Spleen (tissue), 11 donors: Measurements from ENCODE around the gene TJP1. TPM values are rescaled to one million over a fixed set of nuclear protein-coding genes. Genes with fewer than 3 reads are reported as not detected.

Experiments
- DNase-seq: peaks from one replicate; pipeline ENCODE4 v3.0.0-alpha.2; 2020
- H3K27ac ChIP-seq, 8 donors: fragments of 200-600 bp; sonication (generic) in 7 of 8; 1 replicate in 4 of 8; 2 replicates in 4 of 8; pipeline versions ENCODE4 v1.5.0 to v1.8.0; 2016 to 2021; ENCODE audit warnings: inconsistent platforms in 4 of 8, mild to moderate bottlenecking in 4 of 8, moderate library complexity in 1 of 8
- H3K27me3 ChIP-seq, 7 donors: fragments of 200-600 bp; sonication (generic) in 6 of 7; replicated peaks in 1 of 7; 1 replicate in 4 of 7; 2 replicates in 3 of 7; pipeline versions ENCODE4 v1.5.0 to v1.8.0; 2016 to 2021; ENCODE audit warnings: inconsistent platforms in 3 of 7, mild to moderate bottlenecking in 1 of 7
- H3K36me3 ChIP-seq, 6 donors: fragments of 200-600 bp; sonication (generic) in 5 of 6; 1 replicate in 4 of 6; 2 replicates in 2 of 6; pipeline versions ENCODE4 v1.5.0 to v1.8.0; 2016 to 2021; ENCODE audit warnings: inconsistent platforms in 2 of 6
- H3K4me1 ChIP-seq, 6 donors: fragments of 200-600 bp; sonication (generic) in 5 of 6; 1 replicate in 3 of 6; 2 replicates in 3 of 6; pipeline versions ENCODE4 v1.5.0 to v1.8.0; 2016 to 2021; ENCODE audit warnings: inconsistent platforms in 3 of 6
- H3K4me3 ChIP-seq, 8 donors: fragments of 200-600 bp; sonication (generic) in 7 of 8; 1 replicate in 4 of 8; 2 replicates in 4 of 8; pipeline versions ENCODE4 v1.5.0 to v1.8.0; 2016 to 2021; ENCODE audit warnings: inconsistent platforms in 4 of 8, mild to moderate bottlenecking in 4 of 8, moderate library complexity in 2 of 8
- H3K9me3 ChIP-seq, 8 donors: fragments of 200-600 bp; sonication (generic) in 7 of 8; 1 replicate in 4 of 8; 2 replicates in 4 of 8; pipeline versions ENCODE4 v1.5.0 to v1.8.0; 2016 to 2021; ENCODE audit warnings: inconsistent platforms in 4 of 8
- POLR2A ChIP-seq, 3 donors: fragments of 450-650 bp; IDR thresholded peaks; one replicate each; pipeline ENCODE4 v1.5.1; 2017; ENCODE audit warnings: antibody characterized with exemption in 3 of 3, mild to moderate bottlenecking in 1 of 3
- POLR2AphosphoS5 ChIP-seq, 3 donors: sonication (generic); formaldehyde crosslinking; IDR thresholded peaks; one replicate each; pipeline ENCODE4 v1.5.1; 2017; ENCODE audit warnings: antibody characterized with exemption in 3 of 3
- WGBS, 5 donors: extraction: QIAGEN DNeasy Blood & Tissue Kit in 3 of 5; methylation state at CpG; one replicate each; pipeline versions ENCODE4 v1.1.5 to v1.1.7; 2013 to 2018; 5-methylcytosine and 5-hydroxymethylcytosine counted together
- intact Hi-C: fragments of 100-400 bp; cut with DNase I; formaldehyde crosslinking; loops from one replicate; pipeline ENCODE4 v1.15.0; 2023; ENCODE audit warnings: low total_unique reads
- polyA plus RNA-seq, 3 donors: library from polyadenylated mRNA; stranded (reverse); fragments of 200-250 nt; gene quantifications; one replicate each; pipeline ENCODE4 v1.2.1, GENCODE V29; 2013
- total RNA-seq, 7 donors: library from RNA; depleted of rRNA in 3 of 7; stranded (reverse); fragments of >200 nt in 3 of 7; fragmentation: NEBNext Ultra II Directional in 4 of 7; extraction: Animal tissue kit (Norgen Biotek cat#: 25700) in 4 of 7; gene quantifications; one replicate each; pipeline versions ENCODE4 v1.1.0 to v1.2.1, GENCODE V29; 2016 to 2021
- TF ChIP-seq, protein P1 (sequence below), 11 experiments: fragments of 200-600 bp in 7 of 11; fragments of 450-650 bp in 4 of 11; sonication (generic) in 4 of 11; IDR thresholded peaks in 8 of 11; conservative IDR thresholded peaks in 3 of 11; 1 replicate in 7 of 11; 2 replicates in 4 of 11; pipeline versions ENCODE4 v1.4.0 to v1.8.0; 2016 to 2021; ENCODE audit warnings: antibody characterized with exemption in 11 of 11, inconsistent platforms in 4 of 11, mild to moderate bottlenecking in 1 of 11
- donor health status: healthy with polysubstance abuse.
- donor health status: DM: no; HTN: no; CAD: no; lungs with moderate emphysema.
- donor health status: DM: no; HTN: no; CAD: no.
- donor health status: Bipolar disorder and iron deficiency.
- donor health status: healthy.
- donor health status: DM: no; HTN: no; CAD: no.
- donor health status: DM: yes; HTN: yes; CAD: no.

Gene TJP1
- total and polyA plus RNA-seq, 10 donors: 2.9 to 71.8 (median 49.7) TPM

- Histone ChIP-seq H3K36me3 (peaks cover 0 to 23% (median 0%) of the 10 kb centered on the region in 6 donors), H3K9me3 (no peaks in the 10 kb centered on the region), H3K27ac (no peak overlapping the region), H3K4me3 (no peak overlapping the region), H3K27me3 (peaks cover 0 to 6% (median 0%) of the 10 kb centered on the region in 7 donors), H3K4me1 (no peaks in the 10 kb centered on the region)
- no peak for DNase-seq
- WGBS, 5 donors: 78 to 90% (median 81%) methylated on average over 4 of the region's 4 CpGs
- TF ChIP-seq POLR2A (IDR thresholded peaks at IDR 0.05) (no peak), POLR2AphosphoS5 (IDR thresholded peaks at IDR 0.05) (no peak)
- TF ChIP-seq, protein P1, sequence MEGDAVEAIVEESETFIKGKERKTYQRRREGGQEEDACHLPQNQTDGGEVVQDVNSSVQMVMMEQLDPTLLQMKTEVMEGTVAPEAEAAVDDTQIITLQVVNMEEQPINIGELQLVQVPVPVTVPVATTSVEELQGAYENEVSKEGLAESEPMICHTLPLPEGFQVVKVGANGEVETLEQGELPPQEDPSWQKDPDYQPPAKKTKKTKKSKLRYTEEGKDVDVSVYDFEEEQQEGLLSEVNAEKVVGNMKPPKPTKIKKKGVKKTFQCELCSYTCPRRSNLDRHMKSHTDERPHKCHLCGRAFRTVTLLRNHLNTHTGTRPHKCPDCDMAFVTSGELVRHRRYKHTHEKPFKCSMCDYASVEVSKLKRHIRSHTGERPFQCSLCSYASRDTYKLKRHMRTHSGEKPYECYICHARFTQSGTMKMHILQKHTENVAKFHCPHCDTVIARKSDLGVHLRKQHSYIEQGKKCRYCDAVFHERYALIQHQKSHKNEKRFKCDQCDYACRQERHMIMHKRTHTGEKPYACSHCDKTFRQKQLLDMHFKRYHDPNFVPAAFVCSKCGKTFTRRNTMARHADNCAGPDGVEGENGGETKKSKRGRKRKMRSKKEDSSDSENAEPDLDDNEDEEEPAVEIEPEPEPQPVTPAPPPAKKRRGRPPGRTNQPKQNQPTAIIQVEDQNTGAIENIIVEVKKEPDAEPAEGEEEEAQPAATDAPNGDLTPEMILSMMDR (IDR thresholded peaks at IDR 0.05 in 8 of 11, conservative IDR thresholded peaks at IDR 0.05 in 3 of 11): no peak
- intact Hi-C loops: no loop called here
Observed at GRCh38 chr15:29773000-29773399, 49.3 kb downstream of the TJP1 start.

DNA sequence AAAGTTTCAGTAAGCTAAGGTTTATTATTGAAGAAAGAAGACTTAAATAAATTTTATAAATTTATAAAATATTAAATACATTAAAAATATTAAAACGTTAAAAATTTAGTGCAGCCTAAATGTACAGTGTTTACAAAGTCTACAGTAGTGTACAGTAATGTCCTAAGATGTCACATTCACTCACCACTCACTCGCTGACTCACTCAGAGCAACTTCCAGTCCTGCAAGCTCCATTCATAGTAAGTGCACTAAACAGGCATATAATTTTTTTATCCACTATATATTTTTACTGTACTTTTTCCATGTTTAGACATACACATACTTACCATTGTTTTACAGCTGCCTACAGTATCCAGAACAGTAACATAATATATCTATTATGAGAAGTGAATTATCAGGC lies 51.5 kb downstream of the TJP1 start:
- Histone ChIP-seq H3K4me1 (no peaks in the 10 kb centered on the region), H3K27ac (no peak overlapping the region), H3K4me3 (no peak overlapping the region), H3K27me3 (peaks cover 0 to 6% (median 0%) of the 10 kb centered on the region in 7 donors), H3K36me3 (peaks cover 0 to 23% (median 0%) of the 10 kb centered on the region in 6 donors), H3K9me3 (no peaks in the 10 kb centered on the region)
- intact Hi-C loops: no loop called here
- DNase-seq: no peak
- 75 to 87% (median 83%) methylated on average over 2 of the region's 2 CpGs for WGBS, 5 donors
- TF ChIP-seq POLR2A (IDR thresholded peaks at IDR 0.05) (no peak), POLR2AphosphoS5 (IDR thresholded peaks at IDR 0.05) (no peak)
- TF ChIP-seq, protein P1 (IDR thresholded peaks at IDR 0.05 in 8 of 11, conservative IDR thresholded peaks at IDR 0.05 in 3 of 11): no peak

DNA sequence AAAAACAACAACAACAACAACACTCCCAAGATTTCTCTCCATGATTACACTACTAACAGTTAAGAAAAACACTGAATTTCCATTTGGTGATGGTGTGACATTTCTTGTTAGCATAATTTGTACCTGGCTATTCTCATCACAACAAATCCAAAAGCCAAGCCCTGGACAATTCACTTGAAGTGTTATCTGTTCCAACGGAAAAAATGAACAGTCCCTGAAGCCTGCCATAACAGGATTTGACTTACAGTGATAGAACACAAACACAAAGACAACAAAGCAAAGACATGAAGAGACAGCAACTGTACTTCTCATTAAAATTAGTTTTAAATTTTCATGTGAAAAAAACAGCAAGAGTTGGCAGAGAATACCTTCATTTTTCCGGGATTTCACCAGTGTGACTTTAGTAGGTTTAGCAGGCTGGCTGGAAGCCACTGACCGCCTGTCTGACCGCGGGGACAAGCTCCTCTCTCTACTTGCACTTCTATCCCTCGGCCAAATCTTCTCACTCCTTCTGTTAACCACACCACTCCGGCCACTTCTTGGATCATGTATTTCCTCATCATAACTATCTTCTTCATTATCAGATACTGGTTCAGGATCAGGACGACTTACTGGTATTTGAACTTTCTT lies 56.3 kb downstream of the TJP1 start:
- no peak for DNase-seq
- no peak overlapping the region for H3K27ac ChIP-seq
- H3K4me3 ChIP-seq: no peak overlapping the region
- 63 to 81% (median 78%) methylated on average over 8 of the region's 8 CpGs for WGBS, 5 donors
- peaks cover 0 to 21% (median 0%) of the 10 kb centered on the region in 6 donors for H3K36me3 ChIP-seq
- no peaks in the 10 kb centered on the region for H3K9me3 ChIP-seq
- no peaks in the 10 kb centered on the region for H3K27me3 ChIP-seq
- H3K4me1 ChIP-seq: no peaks in the 10 kb centered on the region
- intact Hi-C loops: no loop called here
- TF ChIP-seq POLR2AphosphoS5 (IDR thresholded peaks at IDR 0.05) (no peak), POLR2A (IDR thresholded peaks at IDR 0.05) (no peak)
- TF ChIP-seq, protein P1 (IDR thresholded peaks at IDR 0.05 in 8 of 11, conservative IDR thresholded peaks at IDR 0.05 in 3 of 11): no peak

DNA sequence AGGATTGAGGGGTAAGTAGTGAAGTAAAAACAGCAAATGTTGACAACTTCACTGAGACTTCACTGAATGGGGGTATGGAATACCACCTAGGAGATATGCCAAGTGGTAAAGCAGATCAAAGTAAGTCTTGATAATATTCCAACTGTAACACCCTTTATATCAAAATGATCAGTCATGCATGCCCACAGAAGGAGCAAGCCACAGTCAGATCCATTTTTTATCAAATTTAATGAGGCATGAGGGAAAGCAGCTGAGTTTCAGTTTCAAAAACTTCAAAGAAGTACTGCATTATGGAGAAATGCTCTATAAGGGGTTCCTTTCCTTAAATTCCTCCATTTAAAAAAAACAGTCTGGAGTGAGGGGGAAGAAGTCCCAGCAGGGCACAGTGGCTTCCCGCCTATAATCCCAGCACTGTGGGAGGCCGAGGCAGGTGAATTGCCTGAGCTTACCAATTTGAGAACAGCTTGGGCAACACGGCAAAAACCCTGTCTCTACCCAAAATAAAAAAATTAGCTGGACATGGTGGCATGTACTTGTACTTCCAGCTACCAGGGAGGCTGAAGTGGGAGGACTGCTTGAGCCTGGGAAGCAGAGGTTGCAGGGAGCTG lies 56.9 kb downstream of the TJP1 start:
- intact Hi-C loops: no loop called here
- no peak for DNase-seq
- WGBS, 5 donors: 80 to 91% (median 82%) methylated on average over 3 of the region's 3 CpGs
- no peaks in the 10 kb centered on the region for H3K4me1 ChIP-seq
- no peak overlapping the region for H3K4me3 ChIP-seq
- H3K9me3 ChIP-seq: no peaks in the 10 kb centered on the region
- TF ChIP-seq, protein P1 (IDR thresholded peaks at IDR 0.05 in 8 of 11, conservative IDR thresholded peaks at IDR 0.05 in 3 of 11): no peak
- TF ChIP-seq POLR2A (IDR thresholded peaks at IDR 0.05) (no peak), POLR2AphosphoS5 (IDR thresholded peaks at IDR 0.05) (no peak)
- H3K27ac ChIP-seq: no peak overlapping the region
- peaks cover 0 to 25% (median 0%) of the 10 kb centered on the region in 6 donors for H3K36me3 ChIP-seq
- H3K27me3 ChIP-seq: no peaks in the 10 kb centered on the region
